ENCODE results near the gene MACROH2A1.

Gene MACROH2A1

DNA sequence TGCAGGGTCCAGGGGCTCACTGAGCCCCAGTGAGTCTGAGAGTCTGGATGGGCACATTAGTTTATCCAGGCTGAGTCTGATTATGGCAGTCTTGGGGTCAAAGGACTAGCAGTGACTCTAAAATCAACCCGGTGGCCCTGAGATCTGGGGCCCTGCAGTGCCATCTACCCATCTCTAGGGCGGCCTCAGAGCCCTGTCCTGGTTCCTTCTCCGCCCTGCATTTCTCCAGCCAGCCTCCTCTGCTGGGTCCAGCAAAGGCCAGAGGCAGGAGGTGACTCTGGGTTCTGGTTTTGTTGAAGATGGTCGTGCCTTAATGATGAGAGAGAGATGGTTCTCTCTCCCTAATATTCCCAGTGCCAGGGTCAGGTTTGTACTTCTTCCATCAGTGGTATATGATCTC, 33.1 kb upstream of the MACROH2A1 start:
- Histone ChIP-seq H3K27ac (ENCODE audit: low read depth, low read length) (no peak overlapping the region), H3K4me1 (ENCODE audit: control insufficient read depth, insufficient read depth, low read length) (no peaks in the 10 kb centered on the region), H3K4me3 (ENCODE audit: low read length) (no peak overlapping the region), H3K36me3 (ENCODE audit: control insufficient read depth, insufficient read depth, low read length) (no peaks in the 10 kb centered on the region), H3K9ac (ENCODE audit: low read length) (no peak overlapping the region), H3K27me3 (ENCODE audit: control insufficient read depth, insufficient read depth, low read length) (peaks cover 6% of the 10 kb centered on the region)

DNA sequence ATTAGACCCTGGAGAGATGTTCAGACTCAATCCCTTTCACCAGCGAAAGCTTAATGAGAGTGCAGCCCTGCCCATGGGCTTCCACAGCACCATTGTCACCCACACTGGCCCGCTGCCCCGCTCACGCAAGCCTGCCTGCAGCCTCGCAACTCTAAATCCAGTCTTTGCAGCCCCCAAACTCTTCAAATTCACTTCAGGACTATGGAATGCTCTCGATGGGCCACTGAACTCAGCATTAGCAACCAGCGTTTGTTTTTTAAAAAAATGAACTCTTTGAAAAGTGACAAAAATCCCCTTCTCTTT, 31.1 kb upstream of the MACROH2A1 start:
- no peaks in the 10 kb centered on the region for H3K36me3 ChIP-seq (ENCODE audit: control insufficient read depth, insufficient read depth, low read length)
- peaks cover 3% of the 10 kb centered on the region for H3K27me3 ChIP-seq (ENCODE audit: control insufficient read depth, insufficient read depth, low read length)
- no peak overlapping the region for H3K27ac ChIP-seq (ENCODE audit: low read depth, low read length)
- no peaks in the 10 kb centered on the region for H3K4me1 ChIP-seq (ENCODE audit: control insufficient read depth, insufficient read depth, low read length)
- no peak overlapping the region for H3K9ac ChIP-seq (ENCODE audit: low read length)
- no peak overlapping the region for H3K4me3 ChIP-seq (ENCODE audit: low read length)

DNA sequence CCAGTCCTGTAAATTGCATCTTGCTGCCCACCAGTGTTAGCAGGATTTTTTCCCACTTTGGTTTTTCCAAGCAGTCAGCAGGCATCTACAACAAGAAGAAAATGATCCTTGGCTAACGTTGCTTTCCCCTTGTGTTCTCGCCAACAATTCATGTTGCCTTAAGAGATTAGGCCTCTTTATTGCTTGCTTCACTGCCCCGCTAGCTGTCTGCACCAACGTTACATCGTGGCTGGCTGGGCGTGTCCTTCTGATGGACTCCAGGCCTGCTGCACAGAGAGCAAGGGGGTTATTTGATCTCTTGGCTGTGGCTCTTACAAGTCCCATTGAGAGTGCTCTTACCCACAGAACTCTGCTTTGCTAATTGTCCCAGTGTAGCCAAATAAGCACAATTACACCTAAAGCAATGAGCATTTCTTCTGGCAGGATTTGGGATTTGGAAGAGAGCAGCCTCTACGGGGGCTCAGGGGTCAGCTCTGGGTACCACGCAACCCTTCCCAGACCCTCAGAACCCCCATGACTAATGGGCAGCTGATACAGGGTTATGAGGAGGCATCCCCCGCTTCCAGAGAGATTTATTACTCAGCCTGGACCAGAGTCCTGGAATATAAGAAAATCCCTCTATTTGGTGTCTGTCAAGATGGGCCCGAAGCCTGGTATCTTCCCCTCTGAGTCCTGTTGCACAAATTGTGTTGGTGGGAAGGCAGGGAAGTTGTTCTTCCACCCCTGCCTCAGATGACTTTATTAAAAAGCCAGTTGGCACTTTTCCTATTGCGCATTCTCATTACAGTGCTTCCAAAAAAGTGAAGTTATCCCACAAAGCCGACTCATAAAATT, 30.5 kb upstream of the MACROH2A1 start:
- Histone ChIP-seq H3K27ac (ENCODE audit: low read depth, low read length) (no peak overlapping the region), H3K4me3 (ENCODE audit: low read length) (no peak overlapping the region), H3K9ac (ENCODE audit: low read length) (no peak overlapping the region), H3K27me3 (ENCODE audit: control insufficient read depth, insufficient read depth, low read length) (no peaks in the 10 kb centered on the region), H3K36me3 (ENCODE audit: control insufficient read depth, insufficient read depth, low read length) (no peaks in the 10 kb centered on the region), H3K4me1 (ENCODE audit: control insufficient read depth, insufficient read depth, low read length) (no peaks in the 10 kb centered on the region)

DNA sequence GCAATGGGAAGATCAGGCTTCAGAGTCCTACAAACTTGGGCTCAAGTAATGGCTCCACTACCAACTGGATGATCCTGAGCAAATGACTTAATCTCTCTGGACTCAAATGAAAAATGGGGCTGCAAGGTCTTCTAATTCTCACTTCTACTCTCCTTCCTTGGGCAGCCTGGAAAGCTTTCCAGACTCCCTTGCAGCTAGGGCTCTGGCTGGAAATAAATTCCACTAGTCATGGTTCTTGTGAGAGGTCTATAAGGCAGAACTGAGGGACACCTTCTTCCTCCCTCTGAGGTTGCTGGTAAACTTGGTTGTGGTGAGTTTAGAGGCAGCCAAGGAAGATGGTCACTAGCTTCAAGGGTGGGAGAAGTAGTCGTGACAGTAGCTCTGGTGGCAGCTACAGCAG, 29.6 kb upstream of the MACROH2A1 start:
- Histone ChIP-seq H3K4me1 (ENCODE audit: control insufficient read depth, insufficient read depth, low read length) (no peaks in the 10 kb centered on the region), H3K4me3 (ENCODE audit: low read length) (no peak overlapping the region), H3K36me3 (ENCODE audit: control insufficient read depth, insufficient read depth, low read length) (no peaks in the 10 kb centered on the region), H3K27ac (ENCODE audit: low read depth, low read length) (no peak overlapping the region), H3K9ac (ENCODE audit: low read length) (no peak overlapping the region), H3K27me3 (ENCODE audit: control insufficient read depth, insufficient read depth, low read length) (no peaks in the 10 kb centered on the region)

DNA sequence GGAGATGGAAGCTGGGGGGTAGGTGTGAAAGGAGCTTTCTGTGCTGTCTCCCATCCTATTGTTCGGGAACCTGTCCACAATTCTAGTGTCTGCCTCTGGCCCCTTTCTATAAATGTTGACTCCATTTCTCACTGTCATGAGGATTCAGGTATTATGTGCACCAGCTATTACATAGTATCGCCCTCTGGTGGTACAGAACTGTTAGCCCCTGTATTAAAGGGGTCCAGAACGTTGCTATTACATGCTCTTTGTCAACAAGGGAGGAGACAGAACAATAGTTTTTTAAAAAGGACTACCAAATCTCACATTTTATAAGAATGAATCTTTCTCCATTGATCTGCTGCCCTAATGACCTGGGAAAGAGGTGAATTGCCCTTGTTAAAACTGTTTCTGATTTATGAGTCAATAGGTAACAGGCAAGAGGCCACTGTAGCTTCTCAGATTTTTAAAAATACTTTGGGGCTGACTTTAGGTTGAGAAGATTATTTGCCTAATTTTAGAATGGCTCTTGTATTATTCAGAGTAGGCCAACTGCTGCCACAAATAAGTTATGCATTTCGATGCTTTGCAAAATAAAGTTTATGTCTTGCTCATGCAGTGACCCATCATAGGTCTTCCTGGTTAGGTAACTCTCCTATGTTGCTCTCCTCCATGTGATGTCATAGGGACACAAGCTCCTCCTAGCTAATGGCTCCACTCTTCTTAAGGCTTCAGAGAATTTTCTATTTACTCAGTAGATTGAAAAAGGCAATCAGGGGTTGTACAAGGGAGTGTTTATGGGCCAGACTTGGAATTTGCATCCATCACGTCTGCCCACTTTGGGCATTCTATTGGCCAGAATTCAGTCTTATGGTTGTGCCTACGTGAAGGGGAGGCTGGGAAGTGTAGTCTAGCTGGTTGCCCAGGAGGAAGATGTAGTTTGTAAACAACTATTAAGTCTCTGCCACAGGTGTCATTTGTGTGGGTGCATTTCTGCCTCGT, 27.4 kb upstream of the MACROH2A1 start:
- Histone ChIP-seq H3K4me1 (ENCODE audit: control insufficient read depth, insufficient read depth, low read length) (no peaks in the 10 kb centered on the region), H3K27ac (ENCODE audit: low read depth, low read length) (no peak overlapping the region), H3K9ac (ENCODE audit: low read length) (no peak overlapping the region), H3K36me3 (ENCODE audit: control insufficient read depth, insufficient read depth, low read length) (no peaks in the 10 kb centered on the region), H3K27me3 (ENCODE audit: control insufficient read depth, insufficient read depth, low read length) (no peaks in the 10 kb centered on the region), H3K4me3 (ENCODE audit: low read length) (no peak overlapping the region)

DNA sequence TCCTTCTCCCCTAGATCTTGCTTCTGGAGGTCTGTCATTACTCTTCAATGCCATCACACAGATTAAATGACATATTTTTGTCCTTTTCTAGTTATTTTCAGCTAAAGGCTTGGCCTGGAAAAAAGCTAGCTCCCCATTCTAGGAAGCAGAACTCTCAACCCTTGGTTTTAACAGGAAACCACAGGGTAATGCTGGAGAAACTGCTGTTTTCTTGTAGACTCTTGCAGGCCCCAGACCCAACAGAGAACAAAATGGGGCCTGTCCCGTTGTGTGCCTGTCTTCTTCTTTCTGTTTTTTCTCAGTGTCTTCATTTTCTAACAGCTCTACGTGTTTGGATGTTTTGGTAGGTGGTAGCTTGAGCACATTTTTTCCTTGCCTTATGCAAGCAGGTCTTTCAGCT, 26.6 kb upstream of the MACROH2A1 start:
- H3K27ac ChIP-seq (ENCODE audit: low read depth, low read length): no peak overlapping the region
- no peaks in the 10 kb centered on the region for H3K36me3 ChIP-seq (ENCODE audit: control insufficient read depth, insufficient read depth, low read length)
- H3K9ac ChIP-seq (ENCODE audit: low read length): no peak overlapping the region
- no peaks in the 10 kb centered on the region for H3K4me1 ChIP-seq (ENCODE audit: control insufficient read depth, insufficient read depth, low read length)
- H3K4me3 ChIP-seq (ENCODE audit: low read length): no peak overlapping the region
- no peaks in the 10 kb centered on the region for H3K27me3 ChIP-seq (ENCODE audit: control insufficient read depth, insufficient read depth, low read length)

DNA sequence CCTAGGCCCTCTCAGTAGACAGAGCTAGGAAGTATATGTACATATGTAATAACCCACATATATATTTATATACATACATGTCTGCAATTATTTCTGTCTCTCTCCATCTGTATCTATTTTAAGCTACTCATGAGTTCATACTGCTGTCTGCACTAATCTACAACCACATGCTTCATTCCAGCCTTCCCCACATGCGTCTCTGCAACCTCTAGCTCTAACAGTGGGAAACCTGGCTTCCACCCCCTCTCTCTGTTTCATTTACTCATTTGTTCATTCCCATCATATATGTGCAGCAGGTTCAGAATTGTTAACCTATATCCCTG, 24.8 kb upstream of the MACROH2A1 start:
- H3K4me1 ChIP-seq (ENCODE audit: control insufficient read depth, insufficient read depth, low read length): no peaks in the 10 kb centered on the region
- H3K27ac ChIP-seq (ENCODE audit: low read depth, low read length): no peak overlapping the region
- H3K36me3 ChIP-seq (ENCODE audit: control insufficient read depth, insufficient read depth, low read length): no peaks in the 10 kb centered on the region
- no peak overlapping the region for H3K4me3 ChIP-seq (ENCODE audit: low read length)
- H3K27me3 ChIP-seq (ENCODE audit: control insufficient read depth, insufficient read depth, low read length): no peaks in the 10 kb centered on the region
- no peak overlapping the region for H3K9ac ChIP-seq (ENCODE audit: low read length)

DNA sequence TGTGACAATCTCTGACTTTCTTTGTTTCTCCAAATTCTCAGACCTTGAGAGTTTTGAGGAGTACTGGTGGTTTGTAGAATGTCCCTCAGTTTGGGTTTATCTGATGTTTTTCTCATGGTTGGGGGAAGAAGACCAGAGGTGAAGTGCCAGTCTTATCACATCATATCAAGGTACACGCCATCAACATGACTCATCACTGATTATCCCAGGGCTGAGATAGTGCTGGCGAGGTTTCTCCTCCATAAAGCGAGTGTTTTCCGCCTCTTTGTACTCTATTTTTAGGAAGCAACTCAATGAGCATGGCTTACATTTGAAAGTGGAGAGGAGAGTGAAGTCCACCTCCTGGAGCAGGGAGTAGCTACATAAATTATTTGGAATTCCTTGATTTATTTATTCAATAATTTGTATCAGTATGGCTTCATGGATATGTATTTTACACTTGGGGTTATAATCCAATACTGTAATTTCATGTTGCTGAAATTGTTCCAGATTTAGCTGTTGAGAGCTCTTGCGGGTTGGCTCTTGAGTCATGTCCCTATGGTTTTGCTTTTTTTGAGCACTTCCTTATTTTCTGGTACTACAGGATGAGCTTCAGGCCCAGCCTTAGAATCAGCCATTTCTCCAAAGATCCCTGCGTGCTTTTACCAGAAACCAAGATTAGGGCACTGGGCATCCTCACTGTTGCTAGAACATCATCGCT, 24.3 kb upstream of the MACROH2A1 start:
- Histone ChIP-seq H3K27me3 (ENCODE audit: control insufficient read depth, insufficient read depth, low read length) (no peaks in the 10 kb centered on the region), H3K9ac (ENCODE audit: low read length) (no peak overlapping the region), H3K4me1 (ENCODE audit: control insufficient read depth, insufficient read depth, low read length) (no peaks in the 10 kb centered on the region), H3K36me3 (ENCODE audit: control insufficient read depth, insufficient read depth, low read length) (no peaks in the 10 kb centered on the region), H3K4me3 (ENCODE audit: low read length) (no peak overlapping the region), H3K27ac (ENCODE audit: low read depth, low read length) (no peak overlapping the region)

DNA sequence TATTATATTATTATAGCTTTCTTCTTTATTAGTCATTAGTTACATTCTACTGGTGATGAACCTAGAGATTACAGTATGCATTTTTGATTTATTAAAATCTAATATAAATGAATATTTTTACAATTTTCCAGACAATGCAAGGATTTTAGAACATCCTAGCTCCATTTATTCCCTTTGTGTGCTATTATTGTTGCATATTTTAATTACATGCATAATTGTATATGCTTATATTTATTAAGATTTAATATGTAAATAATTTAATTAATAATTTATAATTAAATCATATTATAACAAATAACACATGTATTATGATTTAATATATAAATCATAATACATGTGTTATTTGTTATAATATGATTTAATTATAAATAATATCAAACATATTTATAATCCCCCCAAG, 23.4 kb upstream of the MACROH2A1 start:
- Histone ChIP-seq H3K27ac (ENCODE audit: low read depth, low read length) (no peak overlapping the region), H3K4me1 (ENCODE audit: control insufficient read depth, insufficient read depth, low read length) (no peaks in the 10 kb centered on the region), H3K27me3 (ENCODE audit: control insufficient read depth, insufficient read depth, low read length) (no peaks in the 10 kb centered on the region), H3K4me3 (ENCODE audit: low read length) (no peak overlapping the region), H3K36me3 (ENCODE audit: control insufficient read depth, insufficient read depth, low read length) (no peaks in the 10 kb centered on the region), H3K9ac (ENCODE audit: low read length) (no peak overlapping the region)

DNA sequence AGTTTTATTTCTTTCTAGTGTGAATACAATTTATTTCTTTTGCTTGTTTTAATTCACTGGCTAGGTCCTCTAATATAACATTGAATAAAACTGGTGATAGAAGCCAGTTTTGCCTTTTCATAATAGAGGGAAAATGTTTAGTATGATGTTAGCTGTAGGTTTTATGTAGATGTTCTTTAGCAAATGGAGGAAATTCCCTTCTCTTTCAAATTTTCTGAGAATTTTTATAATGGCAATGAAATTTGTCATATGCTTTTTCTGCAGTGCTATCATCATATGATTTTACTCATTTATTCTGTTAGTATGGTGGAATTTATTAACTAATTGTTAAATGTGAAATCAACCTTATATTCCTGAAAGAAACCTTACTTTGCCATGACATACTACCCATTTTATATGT, 18.1 kb upstream of the MACROH2A1 start:
- Histone ChIP-seq H3K27ac (ENCODE audit: low read depth, low read length) (no peak overlapping the region), H3K4me1 (ENCODE audit: control insufficient read depth, insufficient read depth, low read length) (no peaks in the 10 kb centered on the region), H3K4me3 (ENCODE audit: low read length) (no peak overlapping the region), H3K9ac (ENCODE audit: low read length) (no peak overlapping the region), H3K36me3 (ENCODE audit: control insufficient read depth, insufficient read depth, low read length) (no peaks in the 10 kb centered on the region), H3K27me3 (ENCODE audit: control insufficient read depth, insufficient read depth, low read length) (no peaks in the 10 kb centered on the region)

DNA sequence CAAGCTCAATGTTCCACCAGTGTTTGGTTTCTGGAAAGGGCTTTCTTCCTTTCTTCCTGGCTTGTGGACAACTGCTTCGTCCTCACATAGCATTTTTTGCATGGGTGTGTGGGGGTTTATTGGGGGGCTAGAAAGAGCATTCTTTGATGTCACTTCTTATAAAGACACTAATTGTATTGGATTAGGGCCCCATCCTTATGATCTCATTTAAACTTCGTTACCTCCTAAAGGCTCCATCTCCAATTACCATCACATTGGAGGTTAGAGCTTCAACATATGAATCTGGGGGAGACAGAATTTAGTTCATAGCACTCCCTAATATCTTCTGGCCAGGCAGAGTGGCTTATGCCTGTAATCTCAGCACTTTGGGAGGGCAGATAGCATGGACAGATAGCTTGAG, 6.1 kb upstream of the MACROH2A1 start:
- Histone ChIP-seq H3K27ac (ENCODE audit: low read depth, low read length) (no peak overlapping the region), H3K36me3 (ENCODE audit: control insufficient read depth, insufficient read depth, low read length) (no peaks in the 10 kb centered on the region), H3K4me3 (ENCODE audit: low read length) (no peak overlapping the region), H3K4me1 (ENCODE audit: control insufficient read depth, insufficient read depth, low read length) (no peaks in the 10 kb centered on the region), H3K27me3 (ENCODE audit: control insufficient read depth, insufficient read depth, low read length) (no peaks in the 10 kb centered on the region), H3K9ac (ENCODE audit: low read length) (no peak overlapping the region)

DNA sequence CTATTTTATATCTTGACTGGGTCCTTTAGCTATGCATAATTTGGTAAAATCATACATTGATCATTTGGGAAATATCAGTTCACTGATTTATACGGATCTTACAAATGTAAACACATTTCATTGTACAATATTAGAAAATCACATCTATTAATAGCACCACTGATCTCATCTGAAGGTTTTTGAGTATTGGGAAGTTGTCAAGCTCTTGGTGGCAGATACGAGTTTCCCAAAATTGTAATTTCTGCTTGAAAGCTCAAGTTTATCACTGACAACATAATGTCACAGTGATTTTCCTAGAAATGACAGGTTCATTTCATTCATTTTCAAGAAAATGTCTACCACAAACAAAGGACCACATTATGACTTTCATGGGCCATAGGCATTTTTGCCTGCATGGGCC, 3.0 kb upstream of the MACROH2A1 start:
- H3K9ac ChIP-seq (ENCODE audit: low read length): no peak overlapping the region
- H3K36me3 ChIP-seq (ENCODE audit: control insufficient read depth, insufficient read depth, low read length): no peaks in the 10 kb centered on the region
- no peak overlapping the region for H3K27ac ChIP-seq (ENCODE audit: low read depth, low read length)
- peaks cover 10% of the 10 kb centered on the region for H3K4me1 ChIP-seq (ENCODE audit: control insufficient read depth, insufficient read depth, low read length)
- no peak overlapping the region for H3K4me3 ChIP-seq (ENCODE audit: low read length)
- no peaks in the 10 kb centered on the region for H3K27me3 ChIP-seq (ENCODE audit: control insufficient read depth, insufficient read depth, low read length)
